Keratinocyte (primary cell): ENCODE results near the gene COX6B1. TPM values are rescaled to one million over a fixed set of nuclear protein-coding genes. Genes with fewer than 3 reads are reported as not detected.

Source experiments
- DNase-seq: peaks from one replicate; pipeline ENCODE4 v3.0.0-alpha.2; 2011; ENCODE audit warnings: low read depth, missing footprints, low spot score
- FAIRE-seq: peaks from 2 replicates; lab custom pipeline; 2011; peaks lifted over from hg19 to GRCh38; lab: Jason Lieb, UNC
- H2AFZ ChIP-seq: 2 replicates; pipeline ENCODE4 v1.6.0; 2012; ENCODE audit warnings: low read length, control low read depth, inconsistent platforms; ENCODE audit not compliant: control insufficient read depth
- H3K27ac ChIP-seq: 2 replicates; pipeline ENCODE4 v1.5.1; 2011; ENCODE audit warnings: low read length; ENCODE audit not compliant: control insufficient read depth, insufficient read depth
- H3K27me3 ChIP-seq: 3 replicates; pipeline ENCODE4 v1.6.0; 2011; ENCODE audit warnings: low read length; ENCODE audit not compliant: control insufficient read depth, insufficient read depth; ENCODE audit errors: extremely low read depth
- H3K36me3 ChIP-seq, 2 experiments: 2 replicates in 1 of 2; 3 replicates in 1 of 2; pipeline ENCODE4 v1.5.1; 2011; ENCODE audit warnings: low read length in 2 of 2, mild to moderate bottlenecking in 1 of 2; ENCODE audit not compliant: control insufficient read depth in 2 of 2, insufficient read depth in 2 of 2; ENCODE audit errors: extremely low read depth in 1 of 2
- H3K4me1 ChIP-seq: 3 replicates; pipeline ENCODE4 v1.5.1; 2011; ENCODE audit warnings: low read length; ENCODE audit not compliant: control insufficient read depth, insufficient read depth; ENCODE audit errors: extremely low read depth
- H3K4me2 ChIP-seq: 3 replicates; pipeline ENCODE4 v1.6.0; 2011; ENCODE audit warnings: low read depth, low read length; ENCODE audit not compliant: control insufficient read depth, insufficient read depth; ENCODE audit errors: extremely low read depth
- H3K4me3 ChIP-seq, 3 experiments: fragments of 200-600 bp in 1 of 3; sonication (generic) in 1 of 3; 2 replicates in 2 of 3; 3 replicates in 1 of 3; pipeline ENCODE4 v1.5.1; 2011 to 2016; ENCODE audit warnings: low read length in 3 of 3, mild to moderate bottlenecking in 3 of 3, control low read depth in 2 of 3, inconsistent platforms in 1 of 3, low read depth in 1 of 3, mixed read lengths in 1 of 3, mixed run types in 1 of 3, moderate library complexity in 1 of 3; ENCODE audit not compliant: control insufficient read depth in 2 of 3, insufficient read depth in 2 of 3; ENCODE audit errors: extremely low read depth in 1 of 3
- H3K79me2 ChIP-seq: 2 replicates; pipeline ENCODE4 v1.6.0; 2012; ENCODE audit warnings: low read length; ENCODE audit not compliant: control insufficient read depth, insufficient read depth
- H3K9ac ChIP-seq: 3 replicates; pipeline ENCODE4 v1.6.0; 2011; ENCODE audit warnings: low read length; ENCODE audit not compliant: control insufficient read depth, insufficient read depth; ENCODE audit errors: extremely low read depth
- H3K9me1 ChIP-seq: 3 replicates; pipeline ENCODE4 v1.6.0; 2011; ENCODE audit warnings: low read length; ENCODE audit not compliant: control insufficient read depth, insufficient read depth; ENCODE audit errors: extremely low read depth
- H3K9me3 ChIP-seq: 2 replicates; pipeline ENCODE4 v1.5.1; 2012; ENCODE audit warnings: low read depth, low read length; ENCODE audit not compliant: control insufficient read depth
- H4K20me1 ChIP-seq: 3 replicates; pipeline ENCODE4 v1.6.0; 2011; ENCODE audit warnings: low read length; ENCODE audit not compliant: control insufficient read depth, insufficient read depth; ENCODE audit errors: extremely low read depth
- CTCF ChIP-seq, 3 experiments: IDR thresholded peaks in 1 of 3; conservative IDR thresholded peaks in 1 of 3; optimal IDR thresholded peaks in 1 of 3; 2 replicates in 2 of 3; 3 replicates in 1 of 3; pipeline versions ENCODE3 to v1.5.1; 2011; ENCODE audit warnings: low read length in 3 of 3, mild to moderate bottlenecking in 3 of 3, moderate library complexity in 2 of 3, control low read depth in 1 of 3, inconsistent platforms in 1 of 3; ENCODE audit not compliant: insufficient read depth in 2 of 3; ENCODE audit errors: extremely low read depth in 1 of 3
- EZH2 ChIP-seq: IDR thresholded peaks from one replicate; pipeline ENCODE4 v1.6.1; 2012; ENCODE audit warnings: inconsistent platforms, mild to moderate bottlenecking, low read length, moderate library complexity
- dilution Hi-C: fragments of 300-500 bp; cut with MboI; formaldehyde crosslinking; loops from one replicate; pipeline ENCODE4 v1.7.0; 2020; ENCODE audit warnings: low sequenced_read_pairs; ENCODE audit not compliant: extremely low pct_ligation_motif_present
- polyA plus RNA-seq, 5 experiments: library from polyadenylated mRNA; depleted of rRNA in 3 of 5; stranded (reverse) in 3 of 5; stranded (forward) in 1 of 5; unstranded in 1 of 5; fragments of >200 nt; gene quantifications; 1 replicate in 1 of 5; 2 replicates in 3 of 5; 3 replicates in 1 of 5; pipeline versions ENCODE4 v1.2.1 to v1.2.3, GENCODE V29; 2011 to 2012; ENCODE audit warnings: missing spikeins in 2 of 5, low read depth in 1 of 5, low replicate concordance in 1 of 5

The COX6B1 gene
- polyA plus RNA-seq, 1 donor (not counting 4 experiments of a cell fraction or from before 2014, with no cell fraction given) = 509 TPM

GRCh38 chr19:35622750-35623149 lies 25.4 kb upstream of the COX6B1 start:
- no peak for FAIRE-seq

DNA sequence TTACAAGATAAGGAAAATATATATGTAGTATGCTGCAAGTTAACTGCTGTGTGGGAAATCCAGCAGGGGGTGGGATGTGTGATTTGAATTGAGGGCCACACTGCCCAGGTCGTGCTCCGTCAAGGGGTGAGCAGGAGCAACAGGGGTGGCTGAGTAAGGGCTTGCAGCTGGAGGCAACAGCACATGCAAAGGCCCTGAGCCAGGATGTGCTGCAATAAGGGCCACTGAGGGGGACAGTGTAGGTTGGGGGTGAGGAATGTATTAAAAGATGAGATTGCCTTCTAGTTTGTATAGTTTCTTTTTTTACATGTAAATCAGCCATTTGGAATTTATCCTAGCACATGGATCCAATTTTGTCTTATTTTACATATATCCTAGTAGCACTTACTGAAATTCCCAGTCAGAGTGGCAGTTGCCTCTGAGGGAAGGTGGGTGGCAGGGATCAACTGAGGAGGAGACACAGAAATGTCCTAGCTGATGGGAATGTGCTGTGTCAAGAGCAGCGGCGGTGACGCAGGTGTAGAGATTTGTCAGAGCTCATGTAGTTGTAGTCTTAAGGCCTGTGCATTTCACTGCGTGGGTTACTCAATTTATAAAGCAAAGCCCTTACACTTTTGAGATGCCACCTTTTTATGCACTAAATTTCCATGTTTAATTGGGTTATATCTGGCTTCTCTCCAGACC lies 24.7 kb upstream of the COX6B1 start:
- no peaks in the 10 kb centered on the region for H4K20me1 ChIP-seq
- TF ChIP-seq CTCF (optimal IDR thresholded peaks at IDR 0.05 in 1 of 3, IDR thresholded peaks at IDR 0.05 in 1 of 3, conservative IDR thresholded peaks at IDR 0.05 in 1 of 3; ENCODE audit: extremely low read depth in 1 of 3, insufficient read depth in 2 of 3, low read length in 3 of 3) (no peak), EZH2 (no peak)
- H3K27ac ChIP-seq = no peak overlapping the region
- H3K79me2 ChIP-seq = no peaks in the 10 kb centered on the region
- no peak overlapping the region for H2AFZ ChIP-seq
- DNase-seq (no peak), FAIRE-seq (no peak)
- H3K9me3 ChIP-seq = no peaks in the 10 kb centered on the region
- no peaks in the 10 kb centered on the region for H3K9me1 ChIP-seq
- H3K4me2 ChIP-seq = no peak overlapping the region
- H3K36me3 ChIP-seq = peaks cover 0 to 2% of the 10 kb centered on the region in 2 experiments
- H3K27me3 ChIP-seq = no peaks in the 10 kb centered on the region
- H3K4me1 ChIP-seq = peaks cover 4% of the 10 kb centered on the region
- dilution Hi-C loops = no loop called here
- H3K4me3 ChIP-seq = no peak overlapping the region
- no peak overlapping the region for H3K9ac ChIP-seq

More at GRCh38 chr19:35622750-35623149, 25.4 kb upstream of the COX6B1 start:
- Histone ChIP-seq H3K36me3 (peaks cover 0 to 2% of the 10 kb centered on the region in 2 experiments), H4K20me1 (no peaks in the 10 kb centered on the region), H2AFZ (no peak overlapping the region), H3K27me3 (no peaks in the 10 kb centered on the region), H3K27ac (no peak overlapping the region), H3K9ac (no peak overlapping the region), H3K9me1 (no peaks in the 10 kb centered on the region), H3K4me2 (no peak overlapping the region), H3K9me3 (no peaks in the 10 kb centered on the region), H3K79me2 (no peaks in the 10 kb centered on the region), H3K4me3 (no peak overlapping the region), H3K4me1 (no peaks in the 10 kb centered on the region)
- DNase-seq = no peak
- no peak for TF ChIP-seq EZH2
- no peak for TF ChIP-seq CTCF (optimal IDR thresholded peaks at IDR 0.05 in 1 of 3, IDR thresholded peaks at IDR 0.05 in 1 of 3, conservative IDR thresholded peaks at IDR 0.05 in 1 of 3; ENCODE audit: extremely low read depth in 1 of 3, insufficient read depth in 2 of 3, low read length in 3 of 3)
- dilution Hi-C loops = no loop called here
